GM23338 (cell line): ENCODE measurements around the gene MYL4. TPM values are rescaled to one million over a fixed set of nuclear protein-coding genes. Genes with fewer than 3 reads are reported as not detected.

ENCODE experiments used
- ATAC-seq: fragments of 200-7000 bp; cut with Tn5 transposase; 3 replicates; pipeline ENCODE4 v1.9.1; 2020
- DNase-seq: peaks from one replicate; pipeline ENCODE4 v3.0.0-alpha.2; 2015; ENCODE audit warnings: low spot score
- H2AFZ ChIP-seq: fragments of 200-600 bp; sonication (generic); 2 replicates; pipeline ENCODE4 v1.8.0; 2016; ENCODE audit warnings: antibody characterized with exemption, mild to moderate bottlenecking, moderate library complexity
- H3F3A ChIP-seq: fragments of 200-600 bp; sonication (generic); replicated peaks from 2 replicates; pipeline ENCODE4 v1.8.0; 2017; ENCODE audit warnings: antibody characterized with exemption, mixed run types, low read depth
- H3K27ac ChIP-seq: fragments of 200-600 bp; sonication (generic); 2 replicates; pipeline ENCODE4 v1.6.1; 2016; ENCODE audit warnings: low read depth
- H3K27me3 ChIP-seq: fragments of 200-600 bp; sonication (generic); 2 replicates; pipeline ENCODE4 v1.8.0; 2016; ENCODE audit warnings: mild to moderate bottlenecking, mixed run types, moderate library complexity; ENCODE audit not compliant: insufficient read depth
- H3K36me3 ChIP-seq: fragments of 200-600 bp; sonication (generic); 2 replicates; pipeline ENCODE4 v1.8.0; 2016; ENCODE audit warnings: mild to moderate bottlenecking; ENCODE audit not compliant: insufficient read depth
- H3K4me1 ChIP-seq: fragments of 200-600 bp; sonication (generic); 2 replicates; pipeline ENCODE4 v1.8.0; 2016; ENCODE audit warnings: mild to moderate bottlenecking, moderate library complexity; ENCODE audit not compliant: insufficient read depth
- H3K4me2 ChIP-seq: fragments of 200-600 bp; sonication (generic); 2 replicates; pipeline ENCODE4 v1.7.1; 2017; ENCODE audit warnings: mixed run types
- H3K4me3 ChIP-seq: fragments of 200-600 bp; sonication (generic); 2 replicates; pipeline ENCODE4 v1.6.1; 2016; ENCODE audit warnings: mixed run types
- H3K79me2 ChIP-seq: fragments of 200-600 bp; sonication (generic); replicated peaks from 2 replicates; pipeline ENCODE4 v1.8.0; 2017; ENCODE audit warnings: mild to moderate bottlenecking; ENCODE audit not compliant: insufficient read depth
- H3K9me2 ChIP-seq: fragments of 200-600 bp; sonication (generic); 2 replicates; pipeline ENCODE4 v1.8.0; 2017; ENCODE audit not compliant: insufficient read depth
- H4K20me1 ChIP-seq: fragments of 200-600 bp; sonication (generic); replicated peaks from 2 replicates; pipeline ENCODE4 v1.8.0; 2017; ENCODE audit warnings: mild to moderate bottlenecking; ENCODE audit not compliant: insufficient read depth
- H3K27ac Mint-ChIP-seq: 2 replicates; pipeline ENCODE4 v1.8.0; 2020; ENCODE audit warnings: inconsistent platforms, mild to moderate bottlenecking, moderate library complexity, mixed read lengths
- H3K27me3 Mint-ChIP-seq: 3 replicates; pipeline ENCODE4 v1.8.0; 2022; ENCODE audit warnings: low read depth, mild to moderate bottlenecking, moderate library complexity, mixed read lengths, inconsistent platforms; ENCODE audit not compliant: insufficient read depth, poor library complexity
- H3K36me3 Mint-ChIP-seq: 3 replicates; pipeline ENCODE4 v1.8.0; 2021; ENCODE audit warnings: low read depth, mild to moderate bottlenecking, inconsistent platforms, moderate library complexity, mixed read lengths
- H3K4me1 Mint-ChIP-seq: 3 replicates; pipeline ENCODE4 v1.8.0; 2020; ENCODE audit warnings: mild to moderate bottlenecking, inconsistent platforms, mixed read lengths
- H3K4me3 Mint-ChIP-seq: 3 replicates; pipeline ENCODE4 v1.8.0; 2021; ENCODE audit warnings: moderate library complexity, mild to moderate bottlenecking, inconsistent platforms, mixed read lengths
- H3K9me3 Mint-ChIP-seq: 3 replicates; pipeline ENCODE4 v1.8.0; 2020; ENCODE audit warnings: moderate library complexity, mild to moderate bottlenecking, inconsistent platforms, mixed read lengths
- EZH2phosphoT487 ChIP-seq: fragments of 200-600 bp; sonication (generic); IDR thresholded peaks from one replicate; pipeline ENCODE4 v1.8.1; 2018; ENCODE audit warnings: antibody characterized with exemption; ENCODE audit not compliant: unreplicated experiment
- POLR2AphosphoS5 ChIP-seq: IDR thresholded peaks from 2 replicates; pipeline ENCODE4 v1.6.1; 2016; ENCODE audit warnings: antibody characterized with exemption, low read depth
- ZNF114 ChIP-seq: fragments of 250-450 bp; sonication (Bioruptor Pico); IDR thresholded peaks from 2 replicates; pipeline ENCODE4 v1.5.0; 2020; ENCODE audit warnings: mild to moderate bottlenecking, moderate library complexity
- polyA plus RNA-seq: library from polyadenylated mRNA; unstranded; fragments of >200 nt; fragmentation: Nextera tagmentation; extraction: Ambion mirVana; gene quantifications from 2 replicates; pipeline ENCODE4 v1.2.1, GENCODE V29; 2016
- total RNA-seq: library from RNA; depleted of rRNA; stranded (reverse); fragments of >200 nt; shearing (Covaris generic); gene quantifications from 2 replicates; pipeline ENCODE4 v1.2.3, GENCODE V29; 2014
- TF ChIP-seq, protein P1 (sequence below): IDR thresholded peaks from one replicate; pipeline ENCODE4 v1.6.1; 2018; ENCODE audit warnings: antibody characterized with exemption; ENCODE audit not compliant: unreplicated experiment
- TF ChIP-seq, protein P2 (sequence below), 2 experiments: fragments of 200-600 bp in 1 of 2; sonication (generic) in 1 of 2; conservative IDR thresholded peaks; 2 replicates each; pipeline versions ENCODE4 v1.5.1 to v1.6.1; 2016 to 2017; ENCODE audit warnings: antibody characterized with exemption in 2 of 2, low read depth in 2 of 2, mild to moderate bottlenecking in 2 of 2, moderate library complexity in 1 of 2
- TF ChIP-seq, protein P3 (sequence below): fragments of 250-450 bp; sonication (Bioruptor Pico); IDR thresholded peaks from 2 replicates; pipeline ENCODE4 v1.5.0; 2020; ENCODE audit warnings: mild to moderate bottlenecking, moderate library complexity
- TF ChIP-seq, protein P4 (sequence below): IDR thresholded peaks from 2 replicates; pipeline ENCODE4 v1.6.1; 2016; ENCODE audit warnings: antibody characterized with exemption

The MYL4 gene
- total and polyA plus RNA-seq, 2 experiments from 2014 or later: 0.44 TPM; not detected in 1

DNA sequence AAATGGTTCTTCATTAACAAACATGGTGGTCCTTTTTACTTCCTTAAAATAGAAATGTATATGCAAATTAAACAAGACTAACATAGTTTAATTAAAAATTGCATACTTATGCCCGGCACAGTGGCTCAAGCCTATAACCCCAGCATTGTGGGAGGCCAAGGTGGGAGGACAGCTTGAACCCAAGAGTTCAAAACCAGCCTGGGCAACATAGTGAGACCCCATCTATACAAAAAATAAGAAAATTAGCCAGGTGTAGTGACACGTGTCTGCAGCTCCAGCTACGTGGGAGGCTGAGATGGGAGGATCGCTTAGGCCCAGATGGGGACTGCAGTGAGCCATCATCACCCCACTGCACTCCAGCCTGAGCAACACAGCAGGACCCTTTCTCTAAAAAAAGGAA lies 38.4 kb upstream of the MYL4 start:
- Mint-ChIP-seq H3K27me3 (no peaks in the 10 kb centered on the region), H3K4me3 (no peak overlapping the region), H3K27ac (no peak overlapping the region), H3K36me3 (peaks cover 37% of the 10 kb centered on the region; the same call in 2 of the 3 replicates), H3K9me3 (no peaks in the 10 kb centered on the region; the same call in 2 of the 3 replicates), H3K4me1 (peaks cover 10% of the 10 kb centered on the region)
- TF ChIP-seq, protein P1, sequence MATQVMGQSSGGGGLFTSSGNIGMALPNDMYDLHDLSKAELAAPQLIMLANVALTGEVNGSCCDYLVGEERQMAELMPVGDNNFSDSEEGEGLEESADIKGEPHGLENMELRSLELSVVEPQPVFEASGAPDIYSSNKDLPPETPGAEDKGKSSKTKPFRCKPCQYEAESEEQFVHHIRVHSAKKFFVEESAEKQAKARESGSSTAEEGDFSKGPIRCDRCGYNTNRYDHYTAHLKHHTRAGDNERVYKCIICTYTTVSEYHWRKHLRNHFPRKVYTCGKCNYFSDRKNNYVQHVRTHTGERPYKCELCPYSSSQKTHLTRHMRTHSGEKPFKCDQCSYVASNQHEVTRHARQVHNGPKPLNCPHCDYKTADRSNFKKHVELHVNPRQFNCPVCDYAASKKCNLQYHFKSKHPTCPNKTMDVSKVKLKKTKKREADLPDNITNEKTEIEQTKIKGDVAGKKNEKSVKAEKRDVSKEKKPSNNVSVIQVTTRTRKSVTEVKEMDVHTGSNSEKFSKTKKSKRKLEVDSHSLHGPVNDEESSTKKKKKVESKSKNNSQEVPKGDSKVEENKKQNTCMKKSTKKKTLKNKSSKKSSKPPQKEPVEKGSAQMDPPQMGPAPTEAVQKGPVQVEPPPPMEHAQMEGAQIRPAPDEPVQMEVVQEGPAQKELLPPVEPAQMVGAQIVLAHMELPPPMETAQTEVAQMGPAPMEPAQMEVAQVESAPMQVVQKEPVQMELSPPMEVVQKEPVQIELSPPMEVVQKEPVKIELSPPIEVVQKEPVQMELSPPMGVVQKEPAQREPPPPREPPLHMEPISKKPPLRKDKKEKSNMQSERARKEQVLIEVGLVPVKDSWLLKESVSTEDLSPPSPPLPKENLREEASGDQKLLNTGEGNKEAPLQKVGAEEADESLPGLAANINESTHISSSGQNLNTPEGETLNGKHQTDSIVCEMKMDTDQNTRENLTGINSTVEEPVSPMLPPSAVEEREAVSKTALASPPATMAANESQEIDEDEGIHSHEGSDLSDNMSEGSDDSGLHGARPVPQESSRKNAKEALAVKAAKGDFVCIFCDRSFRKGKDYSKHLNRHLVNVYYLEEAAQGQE: no peak
- TF ChIP-seq, protein P2, sequence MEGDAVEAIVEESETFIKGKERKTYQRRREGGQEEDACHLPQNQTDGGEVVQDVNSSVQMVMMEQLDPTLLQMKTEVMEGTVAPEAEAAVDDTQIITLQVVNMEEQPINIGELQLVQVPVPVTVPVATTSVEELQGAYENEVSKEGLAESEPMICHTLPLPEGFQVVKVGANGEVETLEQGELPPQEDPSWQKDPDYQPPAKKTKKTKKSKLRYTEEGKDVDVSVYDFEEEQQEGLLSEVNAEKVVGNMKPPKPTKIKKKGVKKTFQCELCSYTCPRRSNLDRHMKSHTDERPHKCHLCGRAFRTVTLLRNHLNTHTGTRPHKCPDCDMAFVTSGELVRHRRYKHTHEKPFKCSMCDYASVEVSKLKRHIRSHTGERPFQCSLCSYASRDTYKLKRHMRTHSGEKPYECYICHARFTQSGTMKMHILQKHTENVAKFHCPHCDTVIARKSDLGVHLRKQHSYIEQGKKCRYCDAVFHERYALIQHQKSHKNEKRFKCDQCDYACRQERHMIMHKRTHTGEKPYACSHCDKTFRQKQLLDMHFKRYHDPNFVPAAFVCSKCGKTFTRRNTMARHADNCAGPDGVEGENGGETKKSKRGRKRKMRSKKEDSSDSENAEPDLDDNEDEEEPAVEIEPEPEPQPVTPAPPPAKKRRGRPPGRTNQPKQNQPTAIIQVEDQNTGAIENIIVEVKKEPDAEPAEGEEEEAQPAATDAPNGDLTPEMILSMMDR (conservative IDR thresholded peaks at IDR 0.05; ENCODE audit: low read depth in 2 of 2): no peak
- TF ChIP-seq EZH2phosphoT487: no peak
- TF ChIP-seq, protein P3, sequence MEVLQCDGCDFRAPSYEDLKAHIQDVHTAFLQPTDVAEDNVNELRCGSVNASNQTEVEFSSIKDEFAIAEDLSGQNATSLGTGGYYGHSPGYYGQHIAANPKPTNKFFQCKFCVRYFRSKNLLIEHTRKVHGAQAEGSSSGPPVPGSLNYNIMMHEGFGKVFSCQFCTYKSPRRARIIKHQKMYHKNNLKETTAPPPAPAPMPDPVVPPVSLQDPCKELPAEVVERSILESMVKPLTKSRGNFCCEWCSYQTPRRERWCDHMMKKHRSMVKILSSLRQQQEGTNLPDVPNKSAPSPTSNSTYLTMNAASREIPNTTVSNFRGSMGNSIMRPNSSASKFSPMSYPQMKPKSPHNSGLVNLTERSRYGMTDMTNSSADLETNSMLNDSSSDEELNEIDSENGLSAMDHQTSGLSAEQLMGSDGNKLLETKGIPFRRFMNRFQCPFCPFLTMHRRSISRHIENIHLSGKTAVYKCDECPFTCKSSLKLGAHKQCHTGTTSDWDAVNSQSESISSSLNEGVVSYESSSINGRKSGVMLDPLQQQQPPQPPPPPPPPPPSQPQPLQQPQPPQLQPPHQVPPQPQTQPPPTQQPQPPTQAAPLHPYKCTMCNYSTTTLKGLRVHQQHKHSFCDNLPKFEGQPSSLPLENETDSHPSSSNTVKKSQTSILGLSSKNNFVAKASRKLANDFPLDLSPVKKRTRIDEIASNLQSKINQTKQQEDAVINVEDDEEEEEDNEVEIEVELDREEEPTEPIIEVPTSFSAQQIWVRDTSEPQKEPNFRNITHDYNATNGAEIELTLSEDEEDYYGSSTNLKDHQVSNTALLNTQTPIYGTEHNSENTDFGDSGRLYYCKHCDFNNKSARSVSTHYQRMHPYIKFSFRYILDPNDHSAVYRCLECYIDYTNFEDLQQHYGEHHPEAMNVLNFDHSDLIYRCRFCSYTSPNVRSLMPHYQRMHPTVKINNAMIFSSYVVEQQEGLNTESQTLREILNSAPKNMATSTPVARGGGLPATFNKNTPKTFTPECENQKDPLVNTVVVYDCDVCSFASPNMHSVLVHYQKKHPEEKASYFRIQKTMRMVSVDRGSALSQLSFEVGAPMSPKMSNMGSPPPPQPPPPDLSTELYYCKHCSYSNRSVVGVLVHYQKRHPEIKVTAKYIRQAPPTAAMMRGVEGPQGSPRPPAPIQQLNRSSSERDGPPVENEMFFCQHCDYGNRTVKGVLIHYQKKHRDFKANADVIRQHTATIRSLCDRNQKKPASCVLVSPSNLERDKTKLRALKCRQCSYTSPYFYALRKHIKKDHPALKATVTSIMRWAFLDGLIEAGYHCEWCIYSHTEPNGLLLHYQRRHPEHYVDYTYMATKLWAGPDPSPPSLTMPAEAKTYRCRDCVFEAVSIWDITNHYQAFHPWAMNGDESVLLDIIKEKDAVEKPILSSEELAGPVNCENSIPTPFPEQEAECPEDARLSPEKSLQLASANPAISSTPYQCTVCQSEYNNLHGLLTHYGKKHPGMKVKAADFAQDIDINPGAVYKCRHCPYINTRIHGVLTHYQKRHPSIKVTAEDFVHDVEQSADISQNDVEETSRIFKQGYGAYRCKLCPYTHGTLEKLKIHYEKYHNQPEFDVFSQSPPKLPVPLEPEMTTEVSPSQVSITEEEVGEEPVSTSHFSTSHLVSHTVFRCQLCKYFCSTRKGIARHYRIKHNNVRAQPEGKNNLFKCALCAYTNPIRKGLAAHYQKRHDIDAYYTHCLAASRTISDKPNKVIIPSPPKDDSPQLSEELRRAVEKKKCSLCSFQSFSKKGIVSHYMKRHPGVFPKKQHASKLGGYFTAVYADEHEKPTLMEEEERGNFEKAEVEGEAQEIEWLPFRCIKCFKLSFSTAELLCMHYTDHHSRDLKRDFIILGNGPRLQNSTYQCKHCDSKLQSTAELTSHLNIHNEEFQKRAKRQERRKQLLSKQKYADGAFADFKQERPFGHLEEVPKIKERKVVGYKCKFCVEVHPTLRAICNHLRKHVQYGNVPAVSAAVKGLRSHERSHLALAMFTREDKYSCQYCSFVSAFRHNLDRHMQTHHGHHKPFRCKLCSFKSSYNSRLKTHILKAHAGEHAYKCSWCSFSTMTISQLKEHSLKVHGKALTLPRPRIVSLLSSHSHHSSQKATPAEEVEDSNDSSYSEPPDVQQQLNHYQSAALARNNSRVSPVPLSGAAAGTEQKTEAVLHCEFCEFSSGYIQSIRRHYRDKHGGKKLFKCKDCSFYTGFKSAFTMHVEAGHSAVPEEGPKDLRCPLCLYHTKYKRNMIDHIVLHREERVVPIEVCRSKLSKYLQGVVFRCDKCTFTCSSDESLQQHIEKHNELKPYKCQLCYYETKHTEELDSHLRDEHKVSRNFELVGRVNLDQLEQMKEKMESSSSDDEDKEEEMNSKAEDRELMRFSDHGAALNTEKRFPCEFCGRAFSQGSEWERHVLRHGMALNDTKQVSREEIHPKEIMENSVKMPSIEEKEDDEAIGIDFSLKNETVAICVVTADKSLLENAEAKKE (CRISPR knock-in tag): no peak
- no peak for TF ChIP-seq POLR2AphosphoS5
- TF ChIP-seq, protein P4, sequence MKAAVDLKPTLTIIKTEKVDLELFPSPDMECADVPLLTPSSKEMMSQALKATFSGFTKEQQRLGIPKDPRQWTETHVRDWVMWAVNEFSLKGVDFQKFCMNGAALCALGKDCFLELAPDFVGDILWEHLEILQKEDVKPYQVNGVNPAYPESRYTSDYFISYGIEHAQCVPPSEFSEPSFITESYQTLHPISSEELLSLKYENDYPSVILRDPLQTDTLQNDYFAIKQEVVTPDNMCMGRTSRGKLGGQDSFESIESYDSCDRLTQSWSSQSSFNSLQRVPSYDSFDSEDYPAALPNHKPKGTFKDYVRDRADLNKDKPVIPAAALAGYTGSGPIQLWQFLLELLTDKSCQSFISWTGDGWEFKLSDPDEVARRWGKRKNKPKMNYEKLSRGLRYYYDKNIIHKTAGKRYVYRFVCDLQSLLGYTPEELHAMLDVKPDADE: no peak
- TF ChIP-seq ZNF114 (CRISPR knock-in tag): no peak
- ATAC-seq (no peak), DNase-seq (no peak)
- Histone ChIP-seq H3F3A (no peaks in the 10 kb centered on the region), H3K27me3 (no peaks in the 10 kb centered on the region), H3K79me2 (peaks cover 45% of the 10 kb centered on the region), H3K4me3 (no peak overlapping the region), H4K20me1 (peaks cover 5% of the 10 kb centered on the region), H3K27ac (no peak overlapping the region), H2AFZ (no peak overlapping the region), H3K9me2 (no peaks in the 10 kb centered on the region), H3K4me1 (peaks cover 6% of the 10 kb centered on the region; the same call in 1 of the 2 replicates), H3K36me3 (no peaks in the 10 kb centered on the region), H3K4me2 (no peak overlapping the region)
